B cell (primary cell): ENCODE results near the gene LYRM1.

Source experiments
- CTCF ChIP-seq: fragments of 200-600 bp; IDR thresholded peaks from one replicate; pipeline ENCODE4 v1.8.0; 2022; ENCODE audit warnings: antibody characterized with exemption, mild to moderate bottlenecking
- EZH2 ChIP-seq: IDR thresholded peaks from 2 replicates; pipeline ENCODE4 v1.6.1; 2012; ENCODE audit warnings: borderline replicate concordance, low read depth, mild to moderate bottlenecking, moderate library complexity, low read length; ENCODE audit not compliant: insufficient read depth, poor library complexity, severe bottlenecking

GRCh38 chr16:20937736-20938135 is 37.2 kb downstream of the LYRM1 start:
- TF ChIP-seq EZH2 = no peak
- TF ChIP-seq CTCF = no peak
